NCI-H2171 (cell line): ENCODE measurements around the gene C11orf97.
"Not testable (repeated sequence)": the region's sequence is repeated elsewhere in the genome, so short reads cannot be mapped to it uniquely, and the experiment has no call there.

ENCODE experiments used
- DNase-seq: peaks from one replicate; lab custom pipeline; 2025; lab: John Stamatoyannopoulos, UW

Gene C11orf97

GRCh38 chr11:94525546-94526324 is 13.5 kb downstream of the C11orf97 start:
- DNase-seq, result peak; percentile 71

DNA sequence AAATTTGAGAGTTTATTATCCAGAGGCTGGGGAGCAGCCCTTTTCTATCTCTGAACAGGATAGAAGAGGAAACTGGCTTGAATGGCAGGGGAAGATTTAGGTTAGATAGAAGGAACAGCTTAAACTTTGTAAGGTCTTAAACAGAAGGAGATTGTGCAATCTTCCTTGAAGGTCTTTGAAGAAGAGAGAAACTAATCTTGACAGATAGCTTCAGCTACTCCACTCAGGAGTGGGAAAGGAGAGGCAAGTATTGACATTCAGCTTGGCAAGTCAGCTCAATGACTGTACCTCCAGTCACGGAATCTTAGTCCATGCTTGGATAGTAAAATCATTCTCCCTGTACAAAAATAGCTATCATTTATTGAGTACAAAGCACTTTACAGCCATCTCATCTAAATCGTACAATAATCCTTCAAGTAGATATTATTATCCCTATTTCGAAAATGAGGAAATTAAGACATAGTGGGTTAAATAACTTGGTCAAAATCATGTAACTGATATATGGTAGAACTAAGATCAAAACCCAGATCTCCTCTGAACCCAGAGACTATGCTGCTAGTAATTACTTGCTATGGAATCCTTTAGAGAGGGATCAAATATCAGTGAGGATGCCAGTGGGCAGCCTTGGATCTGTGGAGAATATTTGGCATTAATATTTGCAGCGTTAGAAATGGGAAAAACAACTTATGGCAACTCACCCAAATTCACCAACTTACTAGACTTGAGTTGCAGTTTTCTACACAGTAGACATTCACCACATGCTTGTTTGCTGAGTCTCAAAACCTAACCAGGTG is 14.6 kb downstream of the C11orf97 start:
- DNase-seq, result no peak

- DNase-seq, result no peak
Measured at GRCh38 chr11:94528551-94528950, 16.3 kb downstream of the C11orf97 start.

DNA sequence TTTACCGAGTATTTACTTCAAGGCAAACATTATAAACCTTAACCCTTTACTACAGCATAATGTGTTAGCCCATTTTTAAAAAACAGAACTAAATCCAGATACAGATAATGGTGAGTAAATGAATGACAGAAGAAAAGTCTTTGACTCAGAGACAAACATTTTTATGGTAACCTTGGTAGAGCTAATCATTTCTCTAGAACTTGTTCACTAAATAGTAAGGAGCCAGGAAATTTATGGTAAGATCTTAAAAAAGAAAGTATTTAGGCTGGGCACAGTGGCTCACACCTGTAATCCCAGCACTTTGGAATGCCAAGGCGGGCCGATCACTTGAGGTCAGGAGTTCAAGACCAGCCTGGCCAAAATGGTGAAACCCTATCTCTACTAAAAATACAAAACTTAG is 19.9 kb downstream of the C11orf97 start:
- no peak for DNase-seq

GRCh38 chr11:94533206-94533605 is 20.9 kb downstream of the C11orf97 start:
- DNase-seq, result no peak

GRCh38 chr11:94533696-94534630 is 21.7 kb downstream of the C11orf97 start:
- no peak for DNase-seq

- DNase-seq, result no peak
Measured at GRCh38 chr11:94536386-94536785, 24.1 kb downstream of the C11orf97 start.

DNA sequence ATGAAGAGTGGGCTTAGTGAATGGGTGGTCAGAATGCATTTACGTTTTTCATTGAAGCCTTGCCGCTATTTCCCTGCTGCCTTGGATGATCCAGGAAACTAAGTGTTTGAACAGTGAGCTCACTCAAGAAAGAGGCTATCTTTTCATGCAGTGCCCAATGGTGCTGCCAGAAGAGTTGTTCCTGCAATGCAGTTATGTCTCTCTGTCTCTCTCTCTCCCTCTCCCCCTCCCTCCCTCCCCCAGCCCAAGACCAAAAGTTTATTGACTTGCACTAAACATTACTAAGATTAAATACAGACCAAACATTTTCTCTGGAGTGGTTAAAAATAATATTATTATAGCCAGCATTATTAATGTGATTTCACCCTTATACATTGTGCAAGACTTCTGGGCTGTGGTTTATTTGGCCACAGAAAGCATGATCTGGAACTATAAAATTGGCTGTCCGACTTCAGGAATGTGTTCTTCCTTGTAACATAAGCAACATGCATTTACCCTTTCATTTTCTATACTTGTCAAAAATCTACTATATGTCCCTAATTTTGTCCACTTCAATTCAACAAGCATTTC is 24.9 kb downstream of the C11orf97 start:
- DNase-seq, result no peak

- DNase-seq, result no peak
Measured at GRCh38 chr11:94539420-94539819, 27.2 kb downstream of the C11orf97 start.

GRCh38 chr11:94543695-94544645 is 31.7 kb downstream of the C11orf97 start, which contains the start of gene FUT4:
FUT4 (plus strand) TSS chr11:94543921; CDS start chr11:94544134, 213 bp downstream.
- DNase-seq, result peak; percentile 83

DNA sequence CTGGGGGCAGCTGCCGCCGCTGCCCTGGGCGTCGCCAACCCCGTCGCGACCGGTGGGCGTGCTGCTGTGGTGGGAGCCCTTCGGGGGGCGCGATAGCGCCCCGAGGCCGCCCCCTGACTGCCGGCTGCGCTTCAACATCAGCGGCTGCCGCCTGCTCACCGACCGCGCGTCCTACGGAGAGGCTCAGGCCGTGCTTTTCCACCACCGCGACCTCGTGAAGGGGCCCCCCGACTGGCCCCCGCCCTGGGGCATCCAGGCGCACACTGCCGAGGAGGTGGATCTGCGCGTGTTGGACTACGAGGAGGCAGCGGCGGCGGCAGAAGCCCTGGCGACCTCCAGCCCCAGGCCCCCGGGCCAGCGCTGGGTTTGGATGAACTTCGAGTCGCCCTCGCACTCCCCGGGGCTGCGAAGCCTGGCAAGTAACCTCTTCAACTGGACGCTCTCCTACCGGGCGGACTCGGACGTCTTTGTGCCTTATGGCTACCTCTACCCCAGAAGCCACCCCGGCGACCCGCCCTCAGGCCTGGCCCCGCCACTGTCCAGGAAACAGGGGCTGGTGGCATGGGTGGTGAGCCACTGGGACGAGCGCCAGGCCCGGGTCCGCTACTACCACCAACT is 32.5 kb downstream of the C11orf97 start:
- DNase-seq, result no peak

- no peak for DNase-seq
Measured at GRCh38 chr11:94545264-94546161, 33.3 kb downstream of the C11orf97 start.

DNA sequence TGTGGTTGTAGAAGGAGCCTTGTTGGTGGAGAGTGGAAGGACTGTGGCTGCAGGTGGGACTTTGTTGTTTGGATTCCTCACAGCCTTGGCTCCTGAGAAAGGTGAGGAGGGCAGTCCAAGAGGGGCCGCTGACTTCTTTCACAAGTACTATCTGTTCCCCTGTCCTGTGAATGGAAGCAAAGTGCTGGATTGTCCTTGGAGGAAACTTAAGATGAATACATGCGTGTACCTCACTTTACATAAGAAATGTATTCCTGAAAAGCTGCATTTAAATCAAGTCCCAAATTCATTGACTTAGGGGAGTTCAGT is 33.9 kb downstream of the C11orf97 start:
- DNase-seq, result no peak

- DNase-seq, result no peak
Measured at GRCh38 chr11:94546886-94547285, 34.6 kb downstream of the C11orf97 start.

DNA sequence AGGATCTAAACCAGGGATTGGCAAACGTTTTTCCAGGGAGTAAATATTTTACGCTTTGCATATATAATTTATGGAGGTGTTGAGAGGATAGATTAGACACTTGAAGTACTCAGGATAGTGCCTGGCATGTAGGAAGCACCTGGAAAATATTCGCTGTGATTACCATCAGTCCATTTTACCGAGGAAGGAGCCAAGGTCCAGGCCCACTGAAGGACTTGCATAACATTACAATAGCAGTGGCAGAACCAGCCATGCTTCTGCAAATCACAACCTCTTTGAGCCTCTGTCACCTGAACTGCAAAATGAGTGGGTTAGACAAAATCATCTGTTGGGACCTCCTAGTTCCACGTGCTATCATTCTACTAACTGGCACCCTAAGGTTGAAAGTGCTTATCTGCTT is 36.9 kb downstream of the C11orf97 start:
- DNase-seq, result no peak

- no peak for DNase-seq
Measured at GRCh38 chr11:94550513-94550912, 38.3 kb downstream of the C11orf97 start.

DNA sequence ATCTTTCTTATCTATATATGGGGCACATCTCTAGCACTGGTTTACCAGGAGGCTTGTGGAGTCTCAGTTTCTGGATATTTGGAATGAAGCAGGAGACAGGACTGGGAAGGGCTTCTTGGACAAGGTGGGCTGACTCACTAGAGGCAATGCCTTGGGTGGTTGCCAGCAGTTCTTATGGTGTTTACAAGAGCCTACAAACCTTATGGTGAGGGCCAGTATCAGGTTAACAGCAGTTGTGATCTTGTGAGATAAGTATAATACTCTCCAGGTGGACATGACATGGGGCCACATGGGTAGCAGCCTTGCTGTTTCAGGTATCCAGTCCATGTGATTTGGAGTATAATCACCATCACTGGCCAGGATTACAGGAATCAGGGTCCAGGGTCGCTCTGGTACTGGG is 41.7 kb downstream of the C11orf97 start:
- peak; percentile 84 for DNase-seq

- DNase-seq, result not testable (repeated sequence)
Measured at GRCh38 chr11:94555752-94556329, 43.6 kb downstream of the C11orf97 start.

DNA sequence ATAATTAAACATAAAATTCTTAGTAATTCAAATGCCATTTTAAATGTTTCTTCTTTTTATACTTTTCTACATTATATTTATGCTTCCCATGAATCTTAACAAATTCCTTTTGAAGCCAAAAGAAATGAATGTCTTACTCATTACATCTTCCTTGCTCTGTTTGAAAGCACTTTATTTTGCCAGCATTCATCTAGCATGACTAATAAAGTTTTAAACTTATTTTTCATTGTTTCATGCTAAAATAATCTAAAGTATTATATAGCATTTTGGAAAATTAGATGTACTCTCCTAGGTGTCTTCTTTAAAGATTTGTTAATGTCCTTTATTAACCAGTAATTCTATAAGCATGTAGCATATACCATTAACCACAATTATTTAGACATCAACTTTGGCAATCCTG is 45.2 kb downstream of the C11orf97 start:
- DNase-seq, result no peak
